Ammon's horn (tissue), 1 donor: Measurements from ENCODE around the gene SCAMP3.

ENCODE experiments used
- DNase-seq: peaks from one replicate; pipeline ENCODE4 v3.0.0-alpha.2; 2016; ENCODE audit warnings: low spot score

Gene SCAMP3

DNA sequence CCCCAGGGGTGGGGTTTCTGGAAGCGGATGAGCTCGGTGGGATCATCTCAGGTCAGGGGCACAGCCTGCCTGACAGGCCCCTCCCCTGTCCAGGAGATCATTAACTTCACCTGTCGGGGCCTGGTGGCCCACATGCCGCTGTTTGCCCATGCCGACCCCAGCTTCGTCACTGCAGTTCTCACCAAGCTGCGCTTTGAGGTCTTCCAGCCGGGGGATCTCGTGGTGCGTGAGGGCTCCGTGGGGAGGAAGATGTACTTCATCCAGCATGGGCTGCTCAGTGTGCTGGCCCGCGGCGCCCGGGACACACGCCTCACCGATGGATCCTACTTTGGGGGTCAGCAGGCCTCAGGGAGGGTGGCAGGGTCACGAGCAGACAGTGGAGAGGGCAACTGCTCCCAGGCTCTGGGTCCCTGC is 23.5 kb upstream of the SCAMP3 start:
- no peak for DNase-seq

DNA sequence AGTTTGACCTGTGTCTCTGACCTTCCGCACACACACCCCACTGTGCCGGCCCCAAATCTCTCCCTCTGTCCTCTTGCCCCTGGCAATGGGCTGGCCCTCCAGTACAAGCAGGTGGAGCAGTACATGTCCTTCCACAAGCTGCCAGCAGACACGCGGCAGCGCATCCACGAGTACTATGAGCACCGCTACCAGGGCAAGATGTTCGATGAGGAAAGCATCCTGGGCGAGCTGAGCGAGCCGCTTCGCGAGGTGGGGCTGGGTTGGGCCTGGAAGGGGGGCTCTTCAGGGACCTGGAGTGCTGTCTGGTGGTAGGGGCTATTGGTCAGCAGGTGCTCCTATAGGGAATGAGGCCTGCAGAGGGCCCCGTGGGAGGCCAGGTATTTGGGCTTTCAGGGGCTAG is 22.9 kb upstream of the SCAMP3 start:
- no peak for DNase-seq

DNA sequence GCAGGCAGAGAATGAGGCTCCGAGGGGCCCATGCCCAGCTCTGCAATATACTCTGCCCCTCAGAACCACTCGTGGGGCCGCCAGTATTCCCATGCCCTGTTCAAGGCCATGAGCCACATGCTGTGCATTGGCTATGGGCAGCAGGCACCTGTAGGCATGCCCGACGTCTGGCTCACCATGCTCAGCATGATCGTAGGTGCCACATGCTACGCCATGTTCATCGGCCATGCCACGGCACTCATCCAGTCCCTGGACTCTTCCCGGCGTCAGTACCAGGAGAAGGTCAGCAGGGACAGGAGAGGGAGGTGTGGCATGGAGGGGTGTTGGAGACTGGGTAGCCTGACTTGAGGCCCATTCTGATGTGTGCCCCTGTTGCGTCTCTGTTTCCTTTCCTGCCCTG is 22.3 kb upstream of the SCAMP3 start:
- DNase-seq = no peak

DNA sequence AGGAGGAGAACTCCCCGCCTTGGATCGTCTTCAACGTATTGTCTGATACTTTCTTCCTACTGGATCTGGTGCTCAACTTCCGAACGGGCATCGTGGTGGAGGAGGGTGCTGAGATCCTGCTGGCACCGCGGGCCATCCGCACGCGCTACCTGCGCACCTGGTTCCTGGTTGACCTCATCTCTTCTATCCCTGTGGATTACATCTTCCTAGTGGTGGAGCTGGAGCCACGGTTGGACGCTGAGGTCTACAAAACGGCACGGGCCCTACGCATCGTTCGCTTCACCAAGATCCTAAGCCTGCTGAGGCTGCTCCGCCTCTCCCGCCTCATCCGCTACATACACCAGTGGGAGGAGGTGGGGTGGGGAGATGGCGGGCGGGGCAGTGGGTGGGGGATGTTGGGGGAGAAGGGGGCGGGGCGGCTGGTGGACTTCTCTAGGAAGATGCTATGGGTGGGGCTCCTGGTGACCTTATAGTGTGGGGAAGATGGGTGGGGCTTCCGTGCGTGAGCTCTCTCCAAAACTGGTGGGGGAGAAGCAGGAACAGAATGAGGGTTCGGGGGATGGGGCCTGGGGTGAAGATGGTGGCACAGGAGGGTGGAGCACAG is 20.4 kb upstream of the SCAMP3 start:
- no peak for DNase-seq

DNA sequence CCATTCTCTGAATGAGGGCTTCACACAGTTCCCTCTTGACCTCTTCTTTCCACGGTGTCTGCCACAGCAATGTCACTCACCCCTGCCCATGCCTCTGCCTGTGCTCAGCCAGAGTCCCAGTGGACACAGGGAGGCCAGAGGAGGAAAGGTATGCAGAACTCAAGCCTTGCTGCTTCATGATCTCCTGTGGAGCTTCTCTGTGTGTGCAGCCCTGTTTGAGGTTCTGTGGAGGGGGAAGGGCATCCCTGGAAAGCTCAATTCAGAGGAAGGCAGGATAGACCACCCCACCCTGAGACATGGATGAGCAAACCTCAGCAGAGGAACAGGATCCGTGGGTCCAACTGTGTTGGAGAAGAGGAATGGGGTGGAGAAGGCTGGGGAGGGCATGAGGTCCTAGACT is 17.1 kb upstream of the SCAMP3 start:
- DNase-seq = no peak

DNA sequence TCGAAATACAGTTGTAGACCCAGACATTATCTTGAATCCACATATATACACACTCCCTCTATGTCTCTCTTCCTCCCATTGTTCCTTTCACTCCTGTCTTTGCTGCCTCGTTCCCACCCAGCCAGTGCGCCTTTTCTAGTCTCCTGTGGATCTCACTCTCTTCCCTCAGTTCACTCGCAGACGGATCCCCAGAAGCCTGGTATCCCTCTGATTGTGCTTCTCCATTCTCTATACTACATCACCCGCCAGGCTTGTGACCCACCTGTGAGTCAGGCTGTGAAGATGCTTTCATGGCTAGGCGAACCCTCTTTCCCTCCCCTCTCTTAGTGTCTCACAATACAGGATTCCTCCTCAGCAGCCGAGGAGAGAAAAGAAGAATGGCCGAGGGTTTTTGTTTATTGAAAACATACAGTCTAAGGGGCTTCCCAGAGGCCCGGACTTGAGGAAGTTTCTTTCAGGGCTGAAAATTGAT is 16.6 kb upstream of the SCAMP3 start:
- no peak for DNase-seq

DNA sequence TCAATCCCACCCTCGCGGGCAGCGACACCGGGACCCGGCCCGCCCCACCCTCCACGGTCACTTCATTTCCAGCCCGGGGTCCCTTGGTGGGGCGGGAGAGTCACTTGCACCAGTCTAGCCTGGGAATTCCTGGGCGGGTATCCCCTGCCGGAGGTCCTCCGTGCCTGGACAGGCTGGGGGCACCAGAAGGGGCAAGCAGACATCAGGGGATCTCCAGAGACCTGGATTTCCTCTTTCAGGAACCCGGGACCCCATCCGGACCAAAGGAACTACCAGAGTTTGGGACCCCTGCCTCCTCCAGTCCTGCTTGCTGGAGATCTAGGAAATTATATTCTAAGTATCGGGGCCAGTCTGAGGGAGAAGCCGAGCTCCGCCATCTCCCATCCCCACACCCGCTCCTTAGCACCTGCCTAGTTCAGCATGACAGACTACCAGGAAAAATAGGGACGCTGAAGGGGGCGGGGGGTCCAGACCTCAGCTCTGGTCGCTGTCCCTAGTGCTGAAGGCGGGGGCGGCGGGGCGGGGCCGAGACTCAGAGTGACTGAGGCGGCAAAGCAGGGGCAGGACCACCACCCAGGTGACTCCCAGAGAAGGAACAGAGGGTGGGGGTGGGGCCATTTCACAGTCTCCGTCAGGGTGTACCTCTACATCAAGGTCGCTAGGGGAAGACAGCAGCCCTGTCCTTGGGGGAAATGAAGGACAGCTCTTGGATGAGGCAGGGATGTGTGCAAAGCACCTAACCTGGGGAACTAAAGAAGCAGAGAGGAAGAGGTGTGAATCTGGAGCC is 15.9 kb upstream of the SCAMP3 start:
- no peak for DNase-seq

DNA sequence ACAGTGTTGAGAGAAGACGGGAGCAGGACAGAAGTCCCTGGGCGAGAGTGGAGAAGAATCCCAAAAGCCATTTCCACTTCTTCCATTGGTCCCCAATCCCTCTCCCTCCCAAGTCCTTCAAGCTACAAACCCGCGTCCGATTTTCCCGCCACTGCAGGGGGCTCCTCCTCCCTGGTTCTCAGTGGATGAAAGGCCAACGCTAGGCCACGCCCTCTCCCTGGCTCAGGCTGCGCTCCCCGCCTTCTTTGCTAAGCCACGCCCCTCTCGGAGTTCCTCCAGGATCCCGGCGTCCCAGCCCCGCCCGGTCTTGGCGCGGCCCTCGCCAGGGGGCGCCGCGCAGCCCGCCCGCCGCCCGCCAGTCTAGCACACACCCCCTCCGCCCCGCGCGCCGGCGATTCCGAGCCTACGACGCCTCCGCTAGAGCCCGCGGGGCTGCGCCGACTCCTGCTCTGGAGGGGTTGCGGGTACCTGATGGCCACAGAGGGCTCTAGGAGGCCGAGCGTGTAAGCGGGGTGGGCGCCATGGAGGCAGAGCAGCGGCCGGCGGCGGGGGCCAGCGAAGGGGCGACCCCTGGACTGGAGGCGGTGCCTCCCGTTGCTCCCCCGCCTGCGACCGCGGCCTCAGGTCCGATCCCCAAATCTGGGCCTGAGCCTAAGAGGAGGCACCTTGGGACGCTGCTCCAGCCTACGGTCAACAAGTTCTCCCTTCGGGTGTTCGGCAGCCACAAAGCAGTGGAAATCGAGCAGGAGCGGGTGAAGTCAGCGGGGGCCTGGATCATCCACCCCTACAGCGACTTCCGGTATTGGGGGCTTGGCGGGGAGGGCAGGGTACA is 15.1 kb upstream of the SCAMP3 start, which contains the start of gene HCN3:
Gene HCN3, plus strand, starts transcription at position 394 of the 832 bp plus-strand sequence. Its CDS starts 128 bp downstream, at position 522.
- DNase-seq = peak; percentile 99

DNA sequence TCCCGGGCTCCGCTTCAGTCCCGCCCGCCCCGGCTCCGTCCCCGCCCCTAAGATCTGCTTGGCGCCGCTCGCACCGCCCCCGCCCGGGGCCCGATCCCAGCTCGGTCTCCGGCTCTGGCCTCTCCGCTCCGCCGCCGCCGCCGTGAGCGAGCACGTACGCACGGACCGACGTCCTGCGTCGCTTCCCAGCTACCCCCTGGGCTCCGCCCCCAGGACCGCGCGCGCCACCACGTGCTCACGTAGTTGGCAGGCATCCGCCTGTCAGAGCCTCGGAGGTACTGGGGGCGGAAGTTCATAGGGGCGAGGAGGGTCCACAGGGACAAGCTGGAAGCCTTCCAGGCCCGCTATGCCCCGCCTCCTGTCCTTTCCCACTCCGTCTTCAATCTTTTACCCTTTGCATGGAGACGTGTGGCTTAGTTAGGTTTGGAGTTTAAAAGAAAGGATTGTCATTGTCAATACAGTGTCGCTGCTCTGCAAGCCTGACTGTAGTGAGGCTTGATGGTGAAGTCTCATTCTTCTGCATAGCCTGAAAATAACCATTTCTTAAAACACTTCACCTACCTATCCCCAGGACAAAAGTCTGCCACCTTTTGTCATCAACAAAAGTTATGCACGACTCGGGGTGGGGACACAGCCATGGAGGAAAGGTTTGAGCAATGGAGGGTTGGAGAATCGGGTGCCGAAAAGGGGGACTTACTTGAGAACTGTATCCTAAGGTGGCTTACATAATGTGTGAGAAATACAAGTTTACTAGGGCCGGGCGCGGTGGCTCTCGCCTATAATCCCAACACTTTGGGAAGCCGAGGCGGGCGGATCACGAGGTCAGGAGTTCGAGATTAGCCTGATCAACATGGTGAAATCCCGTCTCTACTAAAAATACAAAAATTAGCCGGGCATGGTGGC is 11.4 kb upstream of the SCAMP3 start, which contains the start of gene CLK2:
Gene CLK2, minus strand, starts transcription at position 162 of the 903 bp plus-strand sequence. CDS start 2,527 bp downstream, outside the sequence.
- DNase-seq = peak; percentile 97

DNA sequence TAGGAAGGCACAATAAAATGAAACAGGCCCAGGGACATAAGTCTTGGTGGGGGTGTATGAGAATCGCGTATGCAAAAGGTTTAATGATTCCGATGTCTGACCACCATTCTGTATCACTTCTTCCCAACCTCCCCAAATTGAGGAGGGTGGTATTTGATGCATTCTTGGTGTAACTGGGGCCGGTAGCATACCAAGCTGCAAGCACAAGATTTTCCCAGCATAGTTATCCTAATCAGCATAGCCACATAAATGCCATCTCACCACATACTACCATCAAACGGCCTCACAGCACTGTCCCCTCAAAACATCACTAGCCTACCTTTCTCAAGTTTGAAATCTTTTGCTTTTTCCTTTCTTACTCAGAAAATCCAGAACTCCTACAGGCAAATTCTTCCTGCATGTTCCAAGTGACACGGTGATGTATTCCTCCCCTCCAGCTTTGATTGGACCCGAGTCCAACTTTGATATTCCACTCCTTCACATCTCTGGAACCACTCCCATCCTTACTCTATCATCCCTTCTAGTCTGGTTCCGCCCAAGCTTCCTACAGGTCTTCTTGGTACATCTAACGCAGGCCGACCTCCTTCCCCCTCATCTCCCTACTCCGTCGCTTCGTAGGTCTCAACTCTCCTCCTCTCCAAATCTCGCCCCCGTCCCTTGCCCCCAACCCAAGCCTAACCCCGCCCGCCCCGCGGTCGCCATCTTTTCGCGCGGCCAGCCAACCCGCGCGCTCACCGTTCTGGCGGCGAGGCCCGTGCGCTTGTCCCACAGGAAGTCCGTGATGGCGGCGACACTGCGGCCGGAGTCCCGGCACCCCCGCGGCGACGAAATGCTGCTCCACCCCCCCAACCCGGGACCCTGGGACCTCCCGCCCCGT is 10.5 kb upstream of the SCAMP3 start:
- DNase-seq = peak; percentile 21

DNA sequence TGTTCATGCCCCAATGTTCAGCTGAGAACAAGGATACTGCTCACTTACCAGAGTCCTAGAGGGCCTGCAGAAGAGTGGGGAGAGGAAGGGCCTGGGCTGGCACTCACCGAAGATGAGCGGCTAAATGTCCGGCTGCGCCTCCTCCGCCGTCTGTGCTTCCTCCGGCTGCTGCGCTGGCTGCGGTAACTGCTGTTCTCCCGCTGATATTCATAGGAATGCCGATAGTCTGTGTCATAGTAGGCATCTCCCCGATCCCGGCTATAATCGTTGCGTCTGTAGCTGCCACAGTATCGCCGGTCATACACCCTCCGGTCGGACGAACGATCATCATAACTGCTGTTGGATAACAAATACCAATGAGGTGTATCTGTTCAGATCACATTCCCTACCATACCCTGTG is 7.2 kb upstream of the SCAMP3 start:
- no peak for DNase-seq

DNA sequence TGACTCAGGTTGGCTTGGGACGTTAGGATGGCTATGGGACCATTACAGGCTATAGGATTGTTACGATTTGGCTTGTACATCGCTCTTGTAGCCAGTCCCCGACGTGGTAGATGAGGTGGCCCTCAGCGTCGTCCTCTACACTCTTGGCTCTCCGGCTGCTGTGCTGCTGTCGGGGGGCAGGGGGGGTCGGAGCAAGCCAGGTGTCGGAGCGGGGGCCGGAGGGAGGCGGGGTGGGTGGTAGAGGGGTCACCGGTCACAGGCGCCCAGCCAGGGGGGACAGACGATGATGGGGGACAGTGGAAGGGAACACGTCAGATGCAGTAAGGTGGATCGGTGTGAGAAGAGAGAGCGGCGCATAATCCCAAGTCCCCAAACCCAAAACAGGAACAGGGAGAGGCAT is 6.5 kb upstream of the SCAMP3 start:
- DNase-seq = no peak

DNA sequence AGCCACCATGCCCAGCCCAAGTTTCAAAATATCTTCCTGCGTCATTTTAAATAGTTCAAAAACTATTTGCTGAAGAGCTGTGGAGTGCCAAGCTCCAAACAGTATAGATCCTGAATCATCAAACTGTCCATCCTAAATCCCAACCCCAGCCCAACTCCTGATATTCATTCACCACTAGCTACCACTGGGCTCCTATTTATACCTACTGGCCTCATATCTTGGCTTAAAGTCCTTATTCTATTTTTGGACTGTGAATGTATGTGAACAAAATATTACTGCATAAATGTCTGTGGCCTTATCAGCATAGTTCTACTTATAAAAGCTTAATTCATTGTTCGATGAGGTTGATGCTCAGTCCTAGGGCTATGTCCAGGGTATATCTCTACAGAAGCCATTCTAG is 5.2 kb upstream of the SCAMP3 start:
- DNase-seq = no peak

DNA sequence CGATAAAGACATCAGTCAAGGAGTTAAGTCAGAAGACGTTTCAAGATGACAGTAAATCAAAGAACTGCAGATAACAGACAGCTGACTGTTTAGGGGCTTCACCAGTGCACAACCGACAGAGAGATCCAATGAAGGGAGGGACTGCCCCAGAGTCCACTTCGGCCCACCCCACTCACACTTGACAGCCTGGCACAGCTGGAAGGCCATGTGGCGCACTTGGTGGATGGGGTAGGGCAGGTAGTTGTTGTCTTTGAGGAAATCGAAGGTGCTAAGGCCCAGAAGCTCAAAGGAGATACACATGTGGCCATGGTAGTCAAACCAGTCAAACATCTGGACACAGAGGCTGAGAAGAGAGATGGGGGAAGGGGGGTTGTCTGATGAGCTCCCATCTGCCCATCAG is 4.4 kb upstream of the SCAMP3 start:
- DNase-seq = no peak

DNA sequence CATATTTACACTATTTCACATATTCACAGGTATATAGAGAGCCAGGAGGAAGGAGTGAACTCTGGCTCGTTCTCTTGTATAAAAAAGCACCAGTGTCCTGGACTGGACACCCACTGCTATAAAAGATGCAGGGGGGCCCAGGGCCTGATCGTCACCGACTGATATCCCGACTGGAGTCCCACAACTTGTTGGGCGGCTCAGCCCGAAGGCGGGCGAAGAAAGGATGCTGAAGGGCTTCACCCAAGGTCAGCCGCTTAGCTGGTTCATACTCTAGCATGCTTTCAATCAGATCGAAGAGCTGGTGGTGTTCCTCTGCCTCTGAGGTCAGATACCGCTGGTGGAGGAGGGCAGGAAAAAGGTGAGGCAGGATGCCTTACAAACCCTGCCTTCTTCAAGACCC is 907 bp upstream of the SCAMP3 start:
- DNase-seq = no peak

DNA sequence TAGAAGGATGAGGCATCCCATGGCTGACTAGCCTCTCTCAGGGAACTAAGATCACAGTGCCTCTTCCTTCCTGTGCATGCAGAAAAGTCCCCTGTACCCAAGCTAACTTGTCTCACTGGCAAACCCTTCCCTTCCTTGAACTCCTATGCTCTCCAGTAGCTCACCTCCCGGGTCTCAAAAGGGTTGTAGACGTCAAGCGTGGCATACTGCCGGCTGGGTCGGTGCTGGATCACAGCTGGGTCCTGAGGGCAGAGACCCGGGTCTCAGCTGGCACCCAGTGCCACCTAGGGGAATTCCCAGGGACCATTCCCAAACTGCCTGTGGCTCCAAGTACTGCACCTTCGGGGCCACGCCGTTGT is 688 bp downstream of the SCAMP3 start:
- DNase-seq = no peak

DNA sequence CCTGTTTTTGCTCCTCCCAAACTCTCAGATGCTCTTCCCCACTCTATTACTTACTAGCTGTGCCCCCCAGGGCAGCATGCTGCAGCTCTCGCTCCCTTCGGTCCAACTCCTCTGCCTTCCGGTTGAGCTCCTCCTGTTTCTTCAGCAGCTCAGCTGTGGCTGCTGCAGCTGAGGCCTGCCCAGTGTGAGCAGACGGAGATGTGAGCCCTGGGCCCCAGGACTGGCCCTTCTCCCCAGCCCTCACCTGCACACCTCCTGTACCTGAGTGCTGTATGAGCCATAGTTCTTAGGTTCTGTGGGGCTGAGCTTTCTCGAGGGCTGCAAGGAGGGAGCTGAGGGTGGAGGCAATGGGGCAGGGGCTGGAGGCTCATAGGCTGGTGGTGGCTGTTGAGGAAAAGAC is 1.9 kb downstream of the SCAMP3 start:
- DNase-seq = no peak

DNA sequence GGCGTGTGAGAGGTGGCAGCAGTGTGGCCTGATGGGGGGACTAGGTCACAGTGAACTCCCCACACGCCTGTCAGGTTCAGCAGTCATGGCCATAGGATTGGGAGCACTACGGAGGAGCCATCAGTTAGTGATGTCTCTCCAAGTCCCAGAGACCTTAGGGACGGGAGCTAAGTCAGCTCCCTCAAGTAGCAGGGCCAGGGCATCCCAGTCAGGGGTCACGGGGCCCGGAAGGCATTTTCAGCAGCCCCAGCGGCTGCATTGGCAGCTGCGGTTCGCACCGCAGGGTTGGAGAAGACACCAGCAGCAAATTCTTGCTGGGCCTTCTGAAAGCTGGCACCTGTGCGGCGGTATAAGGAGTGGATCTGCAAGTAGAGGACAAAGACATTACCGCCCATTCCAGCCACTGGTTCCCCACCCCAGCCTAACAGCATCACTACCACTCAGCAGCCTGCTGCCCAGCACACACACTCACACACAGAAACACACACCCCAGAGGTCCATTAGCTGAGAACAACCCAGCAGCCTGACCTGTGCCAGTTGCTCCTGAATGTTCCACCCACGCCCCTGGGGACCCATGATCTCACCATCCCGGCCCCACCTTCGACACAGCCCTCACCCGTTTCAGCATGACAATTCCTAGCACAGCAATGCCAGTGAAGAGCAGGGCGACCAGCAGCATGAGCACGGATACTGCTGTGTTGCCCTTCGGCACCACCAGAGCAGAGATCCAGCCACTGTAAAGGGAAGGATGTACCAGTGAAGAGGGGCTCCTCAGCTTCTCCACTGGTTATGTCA is 5.9 kb downstream of the SCAMP3 start:
- no peak for DNase-seq

DNA sequence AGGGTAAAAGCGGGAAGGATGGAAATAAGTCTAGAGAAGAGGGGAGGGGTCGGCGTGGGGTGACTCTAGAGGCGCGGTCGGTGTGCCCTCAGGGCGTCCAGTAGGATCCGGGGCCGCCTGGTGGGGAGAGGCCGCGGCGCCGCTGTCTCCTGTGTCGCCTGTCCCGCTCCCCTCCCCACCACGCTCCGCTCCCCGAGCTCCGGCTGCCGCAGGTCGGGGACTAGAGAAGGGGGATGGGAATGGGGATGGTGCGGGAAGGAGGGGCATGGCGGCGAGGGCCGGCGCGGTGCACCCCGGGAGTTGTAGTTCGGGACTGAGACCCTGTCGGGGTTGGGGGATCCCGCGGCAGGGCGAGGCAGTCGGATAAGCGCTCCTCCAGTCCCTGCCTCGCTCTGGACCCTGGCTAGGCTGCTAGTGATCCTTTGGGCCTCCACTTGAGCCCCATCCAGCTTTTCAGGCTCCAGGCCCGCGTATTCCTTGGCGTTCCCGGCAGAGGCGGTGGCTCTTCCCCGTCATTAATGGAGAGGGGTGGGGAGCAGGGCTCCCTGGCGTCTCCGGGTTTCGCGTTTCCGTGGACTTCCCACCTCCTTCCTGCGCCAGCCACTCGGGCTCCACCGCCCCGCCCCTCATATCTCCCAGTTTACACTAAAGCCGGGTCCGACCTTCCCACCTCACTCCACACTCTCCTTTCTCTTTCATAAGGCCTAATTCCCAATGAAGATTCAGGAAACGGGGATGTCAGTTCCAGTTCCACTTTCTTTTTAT is 6.7 kb downstream of the SCAMP3 start, which contains the start of gene ENTREP3:
Gene ENTREP3, minus strand, starts transcription at position 241 of the 765 bp plus-strand sequence. CDS start 606 bp downstream, outside the sequence.
- peak; percentile 94 for DNase-seq
